ENCODE results near the gene GAPT.

The GAPT gene

DNA sequence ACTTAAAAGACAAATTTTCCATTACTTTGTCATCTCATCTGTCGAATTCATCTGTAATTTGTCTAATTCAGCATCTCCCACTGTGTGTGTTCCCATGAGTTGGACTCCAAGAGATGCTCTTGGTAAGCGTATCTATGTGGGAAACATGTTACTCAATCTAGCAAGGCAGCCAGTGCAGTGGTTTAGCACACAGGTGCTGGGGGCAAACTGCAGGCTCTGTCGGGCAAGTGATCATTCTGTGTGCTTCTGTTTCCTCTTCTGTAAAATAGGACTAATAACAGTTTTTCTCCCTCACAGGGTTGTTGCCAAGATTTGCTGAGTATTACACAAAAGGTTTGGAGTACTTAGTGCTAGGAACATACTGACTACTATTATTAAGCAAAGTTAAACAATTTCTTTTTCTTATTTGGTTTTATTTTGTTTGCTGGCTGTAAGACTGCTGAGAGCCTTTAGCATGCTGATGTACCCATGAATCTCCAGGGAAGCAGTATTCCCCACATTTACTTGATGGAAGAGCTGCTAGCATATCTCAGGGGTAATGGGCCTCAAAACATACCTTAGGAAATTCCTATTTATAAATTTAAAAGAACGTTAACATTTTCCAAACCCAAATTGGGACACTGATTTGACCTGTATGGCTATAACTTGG lies 709 bp upstream of the GAPT start:
- Histone ChIP-seq H3K9me3 (ENCODE audit: control insufficient read depth, insufficient read depth, low read depth, low read length) (no peaks in the 10 kb centered on the region), H3K27me3 (ENCODE audit: control insufficient read depth, insufficient read depth, low read length) (no peaks in the 10 kb centered on the region), H3K4me3 (ENCODE audit: low read depth, low read length) (no peak overlapping the region), H3K27ac (ENCODE audit: low read depth, low read length) (no peak overlapping the region), H3K4me1 (ENCODE audit: control insufficient read depth, insufficient read depth, low read length) (peaks cover 10% of the 10 kb centered on the region; the same call in 1 of the 2 replicates), H3K36me3 (ENCODE audit: control insufficient read depth, insufficient read depth, low read length) (no peaks in the 10 kb centered on the region), H3K9ac (ENCODE audit: low read length) (no peak overlapping the region)

DNA sequence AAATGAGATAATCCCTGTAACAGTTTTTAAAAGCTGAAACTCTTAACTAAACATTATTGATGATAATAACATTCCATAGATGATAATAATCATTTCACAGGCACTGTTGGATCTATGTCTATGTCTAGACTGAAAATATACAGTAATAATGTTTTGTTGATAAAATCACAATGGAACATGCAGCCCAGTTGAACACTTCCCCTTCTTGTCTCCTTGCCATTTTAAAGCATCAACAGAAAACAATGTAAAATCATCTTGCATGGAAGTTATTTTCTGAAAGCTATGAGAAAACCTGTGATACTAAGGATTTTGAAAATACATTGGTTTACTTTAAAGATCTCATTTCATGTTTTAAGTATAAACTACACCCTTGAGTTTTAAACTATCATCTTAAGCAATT lies 1.9 kb downstream of the GAPT start:
- Histone ChIP-seq H3K27me3 (ENCODE audit: control insufficient read depth, insufficient read depth, low read length) (no peaks in the 10 kb centered on the region), H3K27ac (ENCODE audit: low read depth, low read length) (no peak overlapping the region), H3K4me3 (ENCODE audit: low read depth, low read length) (no peak overlapping the region), H3K36me3 (ENCODE audit: control insufficient read depth, insufficient read depth, low read length) (no peaks in the 10 kb centered on the region), H3K9me3 (ENCODE audit: control insufficient read depth, insufficient read depth, low read depth, low read length) (no peaks in the 10 kb centered on the region), H3K4me1 (ENCODE audit: control insufficient read depth, insufficient read depth, low read length) (peaks cover 10% of the 10 kb centered on the region; the same call in 1 of the 2 replicates), H3K9ac (ENCODE audit: low read length) (no peak overlapping the region)

DNA sequence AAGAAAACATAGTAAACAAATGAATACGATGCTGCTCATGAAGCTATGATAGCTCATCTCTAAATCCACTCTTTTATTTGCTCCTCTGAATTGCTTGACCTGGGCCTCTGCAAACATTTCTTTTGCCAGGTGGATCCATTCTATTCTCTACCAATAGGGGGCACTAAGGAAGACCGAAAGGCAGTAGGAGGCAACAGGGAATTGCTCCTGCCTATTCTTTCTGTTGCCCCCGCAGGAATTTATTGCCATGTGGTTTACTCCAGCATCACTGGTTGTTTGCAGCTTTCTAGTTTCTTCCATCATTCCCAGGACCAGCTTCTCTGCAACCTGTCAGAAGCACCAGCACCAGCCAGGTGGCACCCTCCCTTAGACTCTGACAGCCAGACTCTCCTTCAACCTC lies 5.3 kb downstream of the GAPT start:
- Histone ChIP-seq H3K4me3 (ENCODE audit: low read depth, low read length) (no peak overlapping the region), H3K36me3 (ENCODE audit: control insufficient read depth, insufficient read depth, low read length) (no peaks in the 10 kb centered on the region), H3K27ac (ENCODE audit: low read depth, low read length) (no peak overlapping the region), H3K27me3 (ENCODE audit: control insufficient read depth, insufficient read depth, low read length) (no peaks in the 10 kb centered on the region), H3K4me1 (ENCODE audit: control insufficient read depth, insufficient read depth, low read length) (peaks cover 1% of the 10 kb centered on the region; the same call in 1 of the 2 replicates), H3K9me3 (ENCODE audit: control insufficient read depth, insufficient read depth, low read depth, low read length) (no peaks in the 10 kb centered on the region), H3K9ac (ENCODE audit: low read length) (no peak overlapping the region)

DNA sequence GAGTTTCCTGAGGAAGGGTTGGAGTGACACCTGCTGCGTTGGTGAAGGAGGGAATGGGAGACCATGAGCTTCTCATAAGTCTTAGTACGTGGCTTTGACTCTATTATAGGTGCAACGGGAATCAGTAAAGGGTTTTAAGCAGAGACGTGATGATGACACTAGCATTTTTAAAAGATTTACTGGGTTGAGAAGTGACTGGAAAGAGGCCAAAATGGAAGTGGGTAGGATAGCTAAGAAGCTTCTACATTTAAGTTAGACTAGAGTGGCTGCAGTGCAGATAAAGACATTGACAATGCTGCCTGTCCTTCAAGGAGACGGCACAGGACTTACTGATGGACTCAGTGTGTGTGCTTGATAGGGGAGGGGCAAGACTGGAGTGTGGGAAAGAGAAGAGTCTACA lies 6.2 kb downstream of the GAPT start:
- Histone ChIP-seq H3K4me3 (ENCODE audit: low read depth, low read length) (no peak overlapping the region), H3K9me3 (ENCODE audit: control insufficient read depth, insufficient read depth, low read depth, low read length) (no peaks in the 10 kb centered on the region), H3K27me3 (ENCODE audit: control insufficient read depth, insufficient read depth, low read length) (no peaks in the 10 kb centered on the region), H3K27ac (ENCODE audit: low read depth, low read length) (no peak overlapping the region), H3K9ac (ENCODE audit: low read length) (no peak overlapping the region), H3K36me3 (ENCODE audit: control insufficient read depth, insufficient read depth, low read length) (no peaks in the 10 kb centered on the region), H3K4me1 (ENCODE audit: control insufficient read depth, insufficient read depth, low read length) (no peaks in the 10 kb centered on the region)

DNA sequence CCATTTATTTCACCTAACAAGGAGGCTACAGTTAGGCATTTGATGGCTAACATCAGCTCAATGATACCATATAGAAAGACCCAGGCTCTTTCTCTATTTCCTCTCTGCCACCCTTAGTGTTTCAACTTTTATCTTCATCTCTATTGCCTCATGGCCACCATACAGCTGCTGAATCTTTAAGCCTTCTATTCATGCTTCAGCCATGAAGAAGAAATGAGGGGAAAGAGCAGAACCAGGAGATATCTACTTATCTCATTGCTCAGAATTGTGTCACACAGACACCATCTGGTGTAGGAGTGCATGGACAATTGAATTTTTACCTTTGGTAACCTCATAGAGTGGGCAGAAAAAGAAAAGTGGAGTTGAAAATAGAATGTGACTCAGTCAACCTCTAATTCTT lies 6.7 kb downstream of the GAPT start:
- Histone ChIP-seq H3K27ac (ENCODE audit: low read depth, low read length) (no peak overlapping the region), H3K9ac (ENCODE audit: low read length) (no peak overlapping the region), H3K27me3 (ENCODE audit: control insufficient read depth, insufficient read depth, low read length) (no peaks in the 10 kb centered on the region)

DNA sequence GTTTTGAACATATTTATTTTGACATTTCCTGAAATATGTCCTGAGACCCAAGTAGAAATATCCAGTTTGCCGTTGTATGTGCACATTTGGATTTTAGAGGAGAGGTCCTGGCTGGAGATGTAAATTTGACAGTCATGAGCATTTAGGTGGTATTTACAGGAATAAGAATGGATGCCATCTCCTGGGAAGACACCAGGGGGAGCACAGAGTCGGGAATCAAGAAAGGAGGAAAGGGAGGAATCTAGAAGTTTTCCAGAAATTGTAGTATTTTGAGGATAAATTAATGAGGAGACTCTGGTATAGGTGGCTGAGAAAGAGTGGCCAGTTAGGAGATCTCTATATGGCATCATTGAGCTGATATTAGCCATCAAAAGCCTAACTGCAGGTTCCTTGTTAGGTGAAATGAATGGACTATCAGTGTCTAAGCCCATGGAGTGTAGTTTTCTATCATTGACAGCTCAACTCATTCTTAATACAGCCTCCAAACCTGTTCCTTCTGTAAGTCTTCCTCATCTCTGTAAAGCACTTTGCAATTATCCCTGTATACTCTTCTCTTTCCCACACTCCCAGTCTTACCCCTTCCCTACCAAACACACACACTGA lies 7.2 kb downstream of the GAPT start:
- no peaks in the 10 kb centered on the region for H3K9me3 ChIP-seq (ENCODE audit: control insufficient read depth, insufficient read depth, low read depth, low read length)
- H3K27me3 ChIP-seq (ENCODE audit: control insufficient read depth, insufficient read depth, low read length): no peaks in the 10 kb centered on the region
- peaks cover under 1% of the 10 kb centered on the region; the same call in 1 of the 2 replicates for H3K4me1 ChIP-seq (ENCODE audit: control insufficient read depth, insufficient read depth, low read length)
- no peak overlapping the region for H3K9ac ChIP-seq (ENCODE audit: low read length)
- no peak overlapping the region for H3K4me3 ChIP-seq (ENCODE audit: low read depth, low read length)
- no peaks in the 10 kb centered on the region for H3K36me3 ChIP-seq (ENCODE audit: control insufficient read depth, insufficient read depth, low read length)
- no peak overlapping the region for H3K27ac ChIP-seq (ENCODE audit: low read depth, low read length)

More for the DNA sequence above, 6.7 kb downstream of the GAPT start:
- H3K4me1 ChIP-seq (ENCODE audit: control insufficient read depth, insufficient read depth, low read length): no peaks in the 10 kb centered on the region
- no peak overlapping the region for H3K4me3 ChIP-seq (ENCODE audit: low read depth, low read length)
- no peaks in the 10 kb centered on the region for H3K9me3 ChIP-seq (ENCODE audit: control insufficient read depth, insufficient read depth, low read depth, low read length)
- no peaks in the 10 kb centered on the region for H3K36me3 ChIP-seq (ENCODE audit: control insufficient read depth, insufficient read depth, low read length)

DNA sequence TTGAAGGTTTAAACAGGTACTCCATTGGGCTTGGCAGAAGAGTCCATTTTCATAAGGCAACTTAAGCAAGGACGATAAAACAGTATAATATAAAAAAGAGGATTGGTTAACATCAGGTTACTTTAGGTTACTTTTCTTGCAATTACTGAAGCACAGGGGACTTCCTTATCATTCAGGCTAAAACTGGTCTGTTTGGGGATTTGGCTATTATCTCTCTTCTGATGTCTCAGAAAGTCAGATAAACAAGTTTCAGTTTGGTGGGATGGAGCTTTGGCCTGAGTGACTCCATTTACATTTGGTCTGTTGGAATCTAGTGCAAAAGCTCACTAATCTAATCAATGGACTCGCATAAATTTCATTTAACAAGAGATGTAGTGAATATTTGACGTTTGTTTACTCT lies 8.0 kb downstream of the GAPT start:
- Histone ChIP-seq H3K9me3 (ENCODE audit: control insufficient read depth, insufficient read depth, low read depth, low read length) (no peaks in the 10 kb centered on the region), H3K27ac (ENCODE audit: low read depth, low read length) (no peak overlapping the region), H3K27me3 (ENCODE audit: control insufficient read depth, insufficient read depth, low read length) (no peaks in the 10 kb centered on the region)

DNA sequence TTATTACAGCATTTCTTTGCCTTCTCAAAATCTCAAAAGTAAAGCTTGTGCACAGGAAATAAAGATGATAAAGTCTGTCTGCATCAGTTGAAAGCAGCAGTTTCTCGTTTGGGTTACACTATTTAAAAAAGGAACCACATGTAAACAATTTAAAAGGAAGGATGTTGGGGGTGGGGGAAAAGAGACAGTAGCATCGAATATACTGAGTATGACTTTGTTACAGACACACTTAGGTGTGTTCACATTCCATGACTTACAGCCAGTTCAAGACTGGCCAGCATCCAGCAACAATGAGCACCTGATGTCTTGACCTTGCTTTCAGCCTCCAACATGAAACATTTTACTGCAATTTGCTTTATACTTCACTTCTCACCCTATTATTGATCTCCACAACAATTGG lies 8.7 kb downstream of the GAPT start:
- no peak overlapping the region for H3K9ac ChIP-seq (ENCODE audit: low read length)
- H3K27ac ChIP-seq (ENCODE audit: low read depth, low read length): no peak overlapping the region
- H3K4me1 ChIP-seq (ENCODE audit: control insufficient read depth, insufficient read depth, low read length): peaks cover 3% of the 10 kb centered on the region; the same call in 1 of the 2 replicates
- H3K27me3 ChIP-seq (ENCODE audit: control insufficient read depth, insufficient read depth, low read length): no peaks in the 10 kb centered on the region
- no peaks in the 10 kb centered on the region for H3K36me3 ChIP-seq (ENCODE audit: control insufficient read depth, insufficient read depth, low read length)
- no peaks in the 10 kb centered on the region for H3K9me3 ChIP-seq (ENCODE audit: control insufficient read depth, insufficient read depth, low read depth, low read length)
- H3K4me3 ChIP-seq (ENCODE audit: low read depth, low read length): no peak overlapping the region

More for the DNA sequence above, 8.0 kb downstream of the GAPT start:
- no peaks in the 10 kb centered on the region for H3K36me3 ChIP-seq (ENCODE audit: control insufficient read depth, insufficient read depth, low read length)
- peaks cover 3% of the 10 kb centered on the region; the same call in 1 of the 2 replicates for H3K4me1 ChIP-seq (ENCODE audit: control insufficient read depth, insufficient read depth, low read length)
- no peak overlapping the region for H3K4me3 ChIP-seq (ENCODE audit: low read depth, low read length)
- no peak overlapping the region for H3K9ac ChIP-seq (ENCODE audit: low read length)

DNA sequence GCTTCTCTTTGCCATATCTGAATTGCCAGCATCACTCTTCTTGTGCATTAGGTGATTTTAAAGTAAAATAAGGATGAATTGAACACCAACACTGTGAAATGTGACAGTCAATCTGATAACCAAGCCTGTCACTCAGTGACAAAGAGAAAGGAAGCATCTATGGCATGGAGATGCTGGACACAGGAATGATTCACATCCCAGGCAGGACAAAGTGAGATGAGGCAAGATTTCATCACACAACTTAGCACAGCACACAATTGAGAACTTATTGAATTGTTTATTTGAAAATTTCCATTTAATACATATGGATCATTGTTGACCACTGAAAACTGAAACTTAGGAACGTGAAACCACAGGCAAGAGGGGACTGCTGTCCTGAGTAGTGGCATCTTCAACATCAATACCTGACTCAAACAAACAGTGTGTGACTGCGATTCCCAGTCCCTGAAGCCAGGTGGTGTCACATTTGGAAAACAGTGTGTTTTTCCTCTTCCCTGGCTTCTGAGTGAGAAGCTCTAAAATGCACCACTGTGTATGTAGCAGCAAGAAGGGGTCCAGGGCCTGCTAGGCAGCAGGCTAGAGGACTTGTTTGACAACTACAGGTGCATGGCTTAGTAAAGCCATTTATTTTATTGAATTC lies 10.7 kb downstream of the GAPT start:
- no peak overlapping the region for H3K27ac ChIP-seq (ENCODE audit: low read depth, low read length)
- no peak overlapping the region for H3K9ac ChIP-seq (ENCODE audit: low read length)
- H3K9me3 ChIP-seq (ENCODE audit: control insufficient read depth, insufficient read depth, low read depth, low read length): no peaks in the 10 kb centered on the region
- peaks cover 3% of the 10 kb centered on the region; the same call in 1 of the 2 replicates for H3K4me1 ChIP-seq (ENCODE audit: control insufficient read depth, insufficient read depth, low read length)
- H3K27me3 ChIP-seq (ENCODE audit: control insufficient read depth, insufficient read depth, low read length): no peaks in the 10 kb centered on the region
- no peaks in the 10 kb centered on the region for H3K36me3 ChIP-seq (ENCODE audit: control insufficient read depth, insufficient read depth, low read length)
- H3K4me3 ChIP-seq (ENCODE audit: low read depth, low read length): no peak overlapping the region

DNA sequence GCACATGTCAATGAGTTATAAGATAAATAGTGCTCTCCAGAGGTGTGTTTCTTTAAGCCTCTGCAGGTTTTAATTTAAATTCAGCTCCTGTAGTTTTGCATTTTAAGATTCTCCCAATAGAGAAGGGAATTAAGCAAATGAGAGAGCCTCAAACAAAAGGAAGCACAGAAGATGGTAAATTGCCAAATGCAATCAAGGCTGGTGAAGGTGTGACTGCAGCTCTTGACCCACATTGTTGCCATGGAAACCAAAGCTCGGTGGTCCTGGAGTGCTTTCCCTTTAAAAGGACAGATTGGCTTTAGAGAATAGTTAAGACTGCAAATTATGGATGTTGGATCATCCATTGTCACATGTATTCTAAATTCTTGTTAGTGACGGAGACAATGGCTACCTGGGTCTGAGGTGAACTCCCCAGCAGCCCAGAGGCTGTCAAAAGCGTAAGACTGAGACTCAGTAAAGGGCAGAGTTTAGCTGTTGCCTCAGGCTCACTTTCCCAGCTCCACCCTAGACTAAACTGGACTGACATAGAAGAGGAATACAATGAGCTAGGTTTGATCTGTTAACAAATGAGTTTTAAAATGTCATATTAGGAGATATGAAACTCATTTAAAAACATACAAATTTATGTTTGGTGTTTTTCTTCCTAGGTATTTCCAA lies 12.3 kb downstream of the GAPT start:
- Histone ChIP-seq H3K9ac (ENCODE audit: low read length) (no peak overlapping the region), H3K36me3 (ENCODE audit: control insufficient read depth, insufficient read depth, low read length) (no peaks in the 10 kb centered on the region), H3K9me3 (ENCODE audit: control insufficient read depth, insufficient read depth, low read depth, low read length) (no peaks in the 10 kb centered on the region), H3K4me3 (ENCODE audit: low read depth, low read length) (no peak overlapping the region), H3K4me1 (ENCODE audit: control insufficient read depth, insufficient read depth, low read length) (peaks cover 3% of the 10 kb centered on the region; the same call in 1 of the 2 replicates), H3K27me3 (ENCODE audit: control insufficient read depth, insufficient read depth, low read length) (no peaks in the 10 kb centered on the region), H3K27ac (ENCODE audit: low read depth, low read length) (no peak overlapping the region)

DNA sequence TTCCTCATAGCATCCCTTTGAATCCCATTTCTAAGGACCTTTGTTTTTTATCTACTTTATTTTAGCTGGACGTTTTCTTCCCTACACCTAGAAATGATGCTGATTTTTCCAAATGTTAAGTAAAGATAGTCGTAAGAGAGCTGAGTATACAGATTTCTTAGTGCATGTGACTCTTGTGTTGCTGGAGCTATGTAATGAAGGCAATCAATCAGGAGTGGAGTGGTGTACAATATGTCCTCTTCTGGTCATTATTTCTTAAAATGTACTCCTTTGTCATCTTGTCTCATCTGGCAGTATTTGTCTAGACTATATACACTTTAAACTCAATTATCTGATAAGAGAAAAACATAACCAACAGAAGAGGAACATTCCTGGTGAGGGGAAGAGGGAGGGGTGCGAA lies 13.5 kb downstream of the GAPT start:
- Histone ChIP-seq H3K9ac (ENCODE audit: low read length) (no peak overlapping the region), H3K4me3 (ENCODE audit: low read depth, low read length) (no peak overlapping the region), H3K4me1 (ENCODE audit: control insufficient read depth, insufficient read depth, low read length) (peaks cover 3% of the 10 kb centered on the region; the same call in 1 of the 2 replicates), H3K27ac (ENCODE audit: low read depth, low read length) (no peak overlapping the region), H3K9me3 (ENCODE audit: control insufficient read depth, insufficient read depth, low read depth, low read length) (no peaks in the 10 kb centered on the region), H3K27me3 (ENCODE audit: control insufficient read depth, insufficient read depth, low read length) (no peaks in the 10 kb centered on the region), H3K36me3 (ENCODE audit: control insufficient read depth, insufficient read depth, low read length) (no peaks in the 10 kb centered on the region)

Measured in HUES6 (cell line).